CD1c-positive myeloid dendritic cell (primary cell): ENCODE measurements around the gene NPY1R.

Source experiments
- DNase-seq: peaks from one replicate; pipeline ENCODE4 v3.0.0-alpha.2; 2016; ENCODE audit errors: extremely low spot score

NPY1R gene

DNA sequence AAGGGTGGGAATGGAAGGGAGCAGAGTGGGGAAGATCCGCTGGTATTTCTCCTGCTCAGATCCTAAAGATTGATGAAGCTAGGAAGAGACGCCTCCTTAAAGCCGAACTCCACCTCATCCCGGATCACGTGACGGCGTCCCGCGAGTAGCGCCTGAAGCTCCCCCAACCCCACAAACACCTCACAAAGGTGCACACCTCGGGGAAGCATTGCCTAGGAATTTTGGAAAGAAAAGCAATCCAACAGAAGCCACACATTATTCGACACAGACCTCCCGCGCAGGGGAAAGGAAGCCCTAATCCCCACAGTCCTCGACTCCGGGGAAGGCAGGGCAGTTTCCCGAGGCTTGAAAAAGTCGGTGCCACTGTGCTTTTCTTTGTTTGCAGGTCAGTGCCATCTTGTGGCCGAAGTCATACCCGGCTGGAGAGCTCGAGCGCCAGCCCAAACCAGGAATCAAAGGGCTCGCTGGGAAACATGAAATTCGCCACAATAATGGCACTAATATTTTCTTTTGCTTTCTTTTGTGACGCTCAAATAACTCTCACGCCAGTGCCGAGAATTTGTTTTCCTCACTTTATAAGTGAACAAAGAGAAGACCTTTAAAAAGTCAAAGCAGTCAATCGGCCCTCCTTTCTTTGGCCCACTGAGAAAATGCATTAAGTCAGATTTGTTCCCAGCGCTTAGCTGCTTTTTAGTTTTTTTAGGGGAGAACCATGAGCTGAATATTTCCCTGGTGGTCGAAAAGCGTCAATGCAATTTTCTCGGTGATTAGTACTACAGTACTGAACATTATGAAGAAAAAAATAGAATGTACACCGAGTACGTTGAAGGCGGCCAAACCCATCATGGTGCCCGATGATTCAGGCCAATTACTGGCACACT, at the start of gene NPY1R:
Gene NPY1R, minus strand, starts transcription at position 71 of the 881 bp plus-strand sequence. CDS start 6,042 bp downstream, outside the sequence.
- peak; percentile 29 for DNase-seq

DNA sequence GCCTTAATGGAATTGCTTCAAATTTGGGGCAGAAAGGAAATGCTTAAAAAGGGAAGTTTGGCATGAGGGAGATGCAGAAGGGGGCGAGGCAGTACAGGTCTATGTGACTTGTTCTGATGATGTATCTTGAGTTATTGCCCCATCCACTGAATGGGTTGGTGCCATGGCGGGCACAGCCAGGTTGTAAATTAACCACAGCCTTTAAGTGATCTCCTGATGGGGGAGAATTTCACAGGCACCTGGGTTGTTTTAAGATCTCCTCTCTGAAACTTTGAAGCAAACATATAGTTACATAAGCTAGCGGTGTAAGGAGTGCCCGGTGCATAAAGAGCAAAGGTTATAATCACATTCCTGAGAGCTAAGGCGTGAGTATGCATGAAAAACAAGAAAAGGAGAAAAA, 48.3 kb upstream of the NPY1R start:
- DNase-seq = peak; percentile 3

DNA sequence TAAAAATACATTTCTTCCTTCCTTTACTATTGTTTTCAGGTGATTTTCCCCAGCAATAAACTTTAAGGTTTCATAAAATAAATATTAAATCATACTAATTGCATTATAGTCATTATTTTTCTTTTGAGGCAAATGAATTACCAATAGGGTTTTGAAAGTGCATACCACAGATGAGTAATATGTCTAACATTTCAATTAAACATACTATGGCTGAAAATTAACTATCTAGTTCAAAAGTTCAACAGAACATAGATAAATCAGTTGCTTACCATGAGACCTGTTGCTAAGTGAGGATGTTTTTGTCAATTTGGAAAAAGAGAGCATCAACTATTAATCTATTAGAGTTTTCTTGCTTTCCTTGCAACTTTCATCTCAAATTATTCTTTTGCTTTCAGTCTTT, 46.3 kb upstream of the NPY1R start:
- DNase-seq = no peak

DNA sequence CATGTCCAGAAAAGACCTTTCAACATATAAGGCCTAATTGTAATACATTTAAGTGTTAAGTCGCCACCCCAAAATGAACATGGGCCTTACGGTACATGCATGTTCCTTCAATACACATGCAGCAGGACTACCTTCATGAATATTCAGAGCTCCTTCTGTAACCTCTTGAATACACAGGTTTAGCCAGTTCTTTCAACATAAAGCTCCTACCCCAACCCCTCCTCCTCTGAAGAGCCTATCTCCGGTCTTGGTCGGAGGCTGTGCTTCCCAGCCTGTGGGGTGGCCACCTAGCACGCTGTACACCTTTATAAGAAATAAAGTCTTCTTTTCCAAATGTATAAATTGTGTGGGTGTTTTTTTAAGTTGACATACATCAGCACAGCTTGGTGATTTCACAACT, 39.6 kb upstream of the NPY1R start:
- DNase-seq = no peak

DNA sequence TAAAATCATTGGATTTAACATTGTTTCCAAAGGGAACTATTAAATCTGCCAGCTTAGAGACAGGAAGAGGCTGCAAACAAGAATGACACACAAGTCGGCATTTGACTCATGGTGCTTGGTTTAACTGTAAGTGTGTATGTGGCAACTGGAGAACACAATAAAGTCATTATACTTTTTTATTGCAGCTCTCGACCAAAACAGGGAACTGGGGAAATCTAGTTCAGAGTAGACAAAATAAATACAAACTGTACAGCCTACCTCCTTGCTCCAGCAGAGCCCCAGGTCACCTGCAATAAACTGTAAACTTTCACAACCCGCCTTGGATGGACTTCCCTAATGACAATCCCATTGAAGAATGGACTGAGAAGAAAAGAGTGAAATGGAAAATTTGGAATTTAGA, 35.3 kb upstream of the NPY1R start:
- no peak for DNase-seq

DNA sequence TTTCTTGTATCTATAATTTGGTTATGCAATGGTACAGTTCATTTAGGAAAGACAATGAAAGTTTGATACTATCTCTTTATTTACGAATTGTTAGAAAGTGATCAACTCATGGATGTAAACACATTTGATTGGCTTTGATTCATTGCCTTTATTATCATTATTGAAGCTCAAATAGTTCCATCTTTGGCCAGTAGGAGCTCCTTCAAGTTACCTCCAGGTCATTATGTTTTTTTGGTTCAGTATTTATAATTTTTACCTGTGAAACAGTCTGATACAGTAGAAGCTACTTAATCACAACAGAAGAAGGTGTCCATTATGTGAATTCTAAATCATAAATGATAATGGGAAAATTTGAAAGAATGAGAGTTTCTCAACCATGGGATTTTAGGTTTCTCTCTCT, 23.7 kb upstream of the NPY1R start:
- DNase-seq = no peak

DNA sequence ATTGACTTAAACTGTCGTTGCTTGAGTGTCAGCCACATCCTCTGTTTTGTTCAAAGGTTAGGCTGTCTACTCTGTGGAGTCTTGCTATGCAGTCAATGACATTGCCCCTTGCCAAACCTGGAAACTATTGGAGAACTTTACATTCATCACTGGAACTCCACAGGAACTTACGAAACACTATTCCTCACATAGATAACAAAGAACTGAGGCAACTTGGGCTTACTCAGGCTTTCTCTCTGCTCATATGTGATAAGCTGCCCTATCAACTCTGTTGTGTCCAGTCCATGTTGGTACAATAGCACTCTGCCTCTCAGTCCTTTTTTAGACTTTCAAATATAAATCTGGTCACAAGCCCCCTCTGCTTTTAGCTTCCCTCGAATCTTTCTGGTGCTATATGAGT, 20.7 kb upstream of the NPY1R start:
- no peak for DNase-seq

DNA sequence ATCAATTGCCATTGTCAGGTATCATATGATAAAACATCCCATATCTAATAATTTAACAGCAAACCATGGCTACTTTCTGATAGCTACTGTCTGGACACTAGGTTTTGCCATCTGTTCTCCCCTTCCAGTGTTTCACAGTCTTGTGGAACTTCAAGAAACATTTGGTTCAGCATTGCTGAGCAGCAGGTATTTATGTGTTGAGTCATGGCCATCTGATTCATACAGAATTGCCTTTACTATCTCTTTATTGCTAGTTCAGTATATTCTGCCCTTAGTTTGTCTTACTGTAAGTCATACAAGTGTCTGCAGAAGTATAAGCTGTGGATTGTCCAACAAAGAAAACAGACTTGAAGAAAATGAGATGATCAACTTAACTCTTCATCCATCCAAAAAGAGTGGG, 18.3 kb upstream of the NPY1R start:
- DNase-seq = no peak

DNA sequence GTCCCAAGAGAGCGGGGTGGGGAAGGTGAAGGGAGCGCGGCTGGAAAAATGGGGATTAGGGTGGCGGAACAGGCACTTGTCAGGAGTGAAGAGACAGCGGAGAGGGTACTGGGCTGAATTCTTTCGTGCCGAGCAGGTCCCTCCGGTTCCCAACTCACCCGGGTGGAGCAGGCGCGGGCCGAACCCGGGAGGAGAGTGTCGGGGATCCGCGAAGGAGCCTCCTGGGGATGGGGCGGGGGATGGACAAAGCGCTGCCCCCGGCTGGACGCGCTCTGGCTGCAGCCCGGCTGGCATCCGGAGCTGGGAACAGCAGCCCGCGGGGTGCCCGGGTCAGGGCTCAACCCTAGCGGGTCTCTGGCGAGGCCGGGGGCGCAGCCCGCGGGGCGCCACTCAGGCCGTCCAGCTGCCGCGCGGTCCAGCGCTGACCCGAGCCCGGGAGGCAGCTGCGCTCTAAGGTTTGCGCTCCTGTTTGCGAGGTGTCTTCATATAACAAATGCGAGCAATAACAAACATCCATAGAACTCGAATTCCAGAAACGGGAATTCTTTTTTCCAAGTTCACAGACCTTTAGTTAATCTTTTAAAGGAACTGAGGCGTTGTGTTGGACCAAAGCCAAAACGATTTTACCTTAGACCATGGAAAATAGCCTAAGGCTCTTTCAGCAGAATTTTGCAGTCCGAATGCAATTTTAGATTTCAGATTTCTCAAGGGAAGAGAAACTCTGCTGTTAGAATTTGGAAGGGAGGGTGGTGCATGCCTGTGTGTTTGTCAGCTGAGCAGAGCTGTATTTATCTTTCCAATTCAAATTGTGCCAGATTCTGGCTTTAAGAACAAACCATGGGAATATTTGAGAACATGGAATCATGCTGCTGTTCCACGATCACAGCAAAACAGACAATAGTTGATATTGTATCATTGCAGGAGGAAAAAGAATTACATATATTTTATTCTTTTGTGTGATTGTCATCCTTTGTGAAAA, 12.0 kb upstream of the NPY1R start:
- no peak for DNase-seq

DNA sequence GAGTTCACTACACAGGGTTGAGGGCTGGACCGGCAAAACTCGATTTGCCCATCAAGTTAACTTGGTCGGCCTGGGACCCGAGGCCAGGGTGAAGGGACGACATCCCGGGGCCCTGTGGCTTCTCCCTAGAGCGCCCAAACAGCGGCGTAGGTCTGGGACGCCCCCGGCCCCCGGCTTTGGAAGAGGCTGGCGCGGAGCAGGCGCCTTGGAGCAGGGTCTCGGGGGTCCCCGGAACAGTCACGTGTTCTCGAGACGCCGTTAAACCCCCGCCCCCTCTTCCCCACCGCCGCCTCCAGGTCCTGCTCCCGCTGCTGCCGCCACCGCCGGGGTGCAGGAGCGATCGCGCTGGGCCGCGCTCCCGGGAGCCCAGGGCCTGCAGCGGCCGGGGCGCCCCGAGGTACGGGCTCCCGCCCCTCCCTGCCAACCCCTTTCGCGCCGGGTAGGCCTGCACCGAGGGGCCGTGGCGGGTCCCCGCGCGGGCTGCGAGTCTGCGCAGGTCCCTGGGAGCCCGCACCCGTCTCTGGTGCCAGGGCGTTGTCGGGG, 11.3 kb upstream of the NPY1R start, which contains the start of gene NPY5R:
Gene NPY5R, plus strand, starts transcription at position 289 of the 543 bp plus-strand sequence. CDS start 6,382 bp downstream, outside the sequence.
- no peak for DNase-seq

DNA sequence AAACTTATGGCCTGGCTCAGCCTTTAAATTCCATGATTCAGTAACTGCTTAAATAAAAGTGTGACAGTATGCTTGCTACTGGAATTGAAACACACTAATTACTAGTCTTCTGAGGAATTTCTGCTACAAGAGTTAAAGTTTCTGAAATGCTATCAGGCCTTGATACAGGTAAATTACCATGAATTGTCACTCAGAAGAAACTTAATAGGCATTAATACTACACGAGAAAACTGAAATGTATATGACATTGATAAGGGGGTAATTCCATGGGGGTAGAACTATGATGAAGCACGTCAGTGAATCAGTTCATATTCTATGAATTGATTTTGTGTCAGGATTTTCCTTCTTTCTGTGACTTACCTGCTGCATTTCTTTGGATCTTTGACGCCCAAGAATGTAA, 3.0 kb upstream of the NPY1R start:
- no peak for DNase-seq

DNA sequence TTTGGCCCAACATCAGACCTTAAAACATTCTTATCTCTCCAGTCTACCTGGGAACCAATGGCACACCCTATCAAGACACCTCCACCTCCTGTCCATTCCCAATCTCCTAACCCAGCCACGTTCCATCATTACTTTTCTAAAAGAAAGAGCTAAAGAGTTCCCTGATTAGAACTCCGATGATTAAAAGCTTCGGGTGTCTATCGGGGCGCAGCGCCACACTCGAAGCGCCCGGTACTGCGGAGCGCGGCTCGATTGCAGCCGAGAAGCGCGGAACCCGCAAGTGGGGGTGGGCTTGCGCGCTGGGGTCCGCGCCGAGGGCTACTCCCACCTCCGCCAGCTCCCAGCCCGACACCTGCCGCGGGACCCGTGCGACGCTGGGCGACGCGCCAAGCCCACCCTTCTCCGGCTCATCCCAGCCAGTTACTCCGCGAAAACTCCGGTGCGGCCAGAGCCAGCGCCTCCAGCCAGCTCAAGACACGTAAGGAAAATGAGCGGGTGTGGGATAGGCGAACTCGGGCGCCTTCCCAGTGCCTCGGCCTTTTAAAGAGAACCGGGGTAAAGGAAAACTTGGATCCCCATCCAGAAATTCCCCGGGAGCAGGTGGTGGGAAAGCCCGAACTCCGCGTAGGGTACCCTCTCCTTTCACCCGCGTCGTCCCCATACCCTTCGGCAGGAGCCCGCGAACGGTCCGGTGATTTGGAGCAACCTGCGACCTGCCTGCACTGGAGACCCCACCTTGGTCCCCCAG, 593 bp downstream of the NPY1R start:
- DNase-seq = no peak

DNA sequence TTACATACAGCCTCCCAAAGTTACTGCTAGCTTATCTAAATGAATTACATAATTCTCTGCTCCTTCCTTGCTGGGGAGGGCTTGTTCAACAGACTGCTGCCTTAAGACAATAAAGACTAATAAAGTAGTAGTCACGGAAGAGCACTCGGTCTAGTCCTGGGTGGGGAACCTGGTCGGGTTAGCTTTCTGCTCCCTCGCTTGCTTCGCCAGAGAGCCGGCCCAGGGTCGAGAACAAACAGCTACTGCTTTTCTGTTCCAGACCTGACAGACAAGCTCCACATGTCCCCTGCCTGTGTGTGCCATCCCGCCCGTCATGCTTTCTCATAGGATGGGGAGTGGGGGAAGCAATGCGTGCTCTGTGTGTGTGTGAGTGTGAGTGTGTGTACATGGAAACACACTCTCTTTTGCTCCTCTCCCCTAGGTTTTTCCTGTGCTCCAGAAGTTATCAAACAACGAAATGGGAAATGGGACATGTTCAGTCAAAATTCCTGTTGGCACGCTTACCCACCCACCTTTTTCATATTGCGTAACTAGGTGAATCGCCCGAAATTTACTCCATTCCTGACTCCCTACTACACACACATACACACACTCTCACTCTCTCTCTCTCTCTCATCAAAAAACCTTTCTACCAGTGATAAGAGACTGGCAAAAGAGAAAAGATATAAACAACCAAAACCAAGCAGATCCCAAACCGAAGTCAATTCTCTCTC, 1.3 kb downstream of the NPY1R start:
- DNase-seq = no peak

DNA sequence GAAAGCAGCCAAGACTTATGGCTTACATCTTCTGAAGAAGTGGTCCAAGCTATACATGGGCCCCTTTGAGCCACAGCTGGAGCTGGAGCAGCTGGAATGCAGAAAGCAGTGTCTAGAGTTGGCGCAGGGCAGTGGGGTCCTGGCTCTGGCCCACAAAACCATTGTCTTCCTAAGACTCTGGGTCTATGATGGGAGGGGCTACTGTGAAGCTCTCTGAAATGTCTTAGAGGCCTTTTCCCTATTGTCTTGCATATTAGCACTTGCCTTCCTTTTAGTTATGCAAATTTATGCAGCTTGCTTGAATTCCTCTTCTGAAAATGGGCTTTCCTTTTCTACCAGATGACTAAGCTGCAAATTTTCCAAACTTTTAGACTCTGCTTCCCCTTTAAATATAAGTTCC, 15.3 kb downstream of the NPY1R start:
- DNase-seq = no peak

DNA sequence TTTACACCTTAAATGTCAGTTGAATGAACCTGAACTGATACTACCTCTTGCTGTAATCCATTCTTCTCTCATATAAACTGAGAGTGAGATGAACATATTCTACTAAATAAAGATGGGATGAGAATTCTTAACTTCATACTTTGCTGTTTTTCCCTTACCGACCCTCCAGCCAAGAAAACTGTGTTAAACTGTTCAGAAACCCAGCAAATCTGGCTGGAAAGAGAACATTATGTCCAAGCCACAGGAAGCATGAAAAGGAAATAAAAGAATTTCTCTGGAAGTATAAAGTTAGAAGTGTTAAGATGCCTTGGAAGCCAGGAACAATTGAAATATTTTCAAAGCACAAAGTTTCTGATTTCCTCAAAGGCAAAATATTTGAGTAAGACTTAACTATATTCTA, 22.9 kb downstream of the NPY1R start:
- DNase-seq = no peak

DNA sequence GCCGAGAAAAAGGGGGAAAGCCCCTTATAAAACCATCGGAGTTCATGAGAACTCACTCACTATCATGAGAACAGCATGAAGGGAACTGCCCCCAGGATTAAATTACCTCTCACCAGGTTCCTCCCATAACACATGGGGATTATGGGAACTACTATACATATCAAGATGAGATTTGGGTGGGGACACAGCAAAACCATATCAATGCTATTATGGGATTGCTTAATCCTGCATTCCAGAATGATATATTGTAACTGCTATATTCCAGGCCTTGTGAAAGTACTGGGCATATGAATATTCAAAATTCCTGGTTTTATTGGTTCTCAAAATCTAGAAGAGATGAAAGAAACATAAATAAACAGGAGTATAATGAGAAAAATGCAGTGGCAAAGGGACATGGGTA, 29.3 kb downstream of the NPY1R start:
- no peak for DNase-seq

DNA sequence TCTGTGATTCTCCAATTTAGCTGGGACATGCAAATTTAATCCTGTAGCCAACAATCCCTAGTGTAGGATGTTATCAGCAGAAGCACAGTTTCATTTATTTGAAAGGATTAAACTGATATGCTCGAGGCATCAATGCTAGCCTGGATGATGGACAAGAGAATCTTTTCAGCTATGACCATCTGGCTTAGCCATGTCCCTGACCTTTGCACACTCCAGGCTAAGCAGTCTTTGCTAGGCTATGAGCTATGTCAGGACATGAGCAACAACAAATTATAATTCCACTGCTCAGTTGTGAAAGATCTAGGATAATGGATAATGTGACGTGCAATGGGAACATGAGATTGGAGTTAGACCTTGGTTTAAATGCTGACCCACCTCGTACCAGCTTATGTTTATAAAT, 32.0 kb downstream of the NPY1R start:
- no peak for DNase-seq

DNA sequence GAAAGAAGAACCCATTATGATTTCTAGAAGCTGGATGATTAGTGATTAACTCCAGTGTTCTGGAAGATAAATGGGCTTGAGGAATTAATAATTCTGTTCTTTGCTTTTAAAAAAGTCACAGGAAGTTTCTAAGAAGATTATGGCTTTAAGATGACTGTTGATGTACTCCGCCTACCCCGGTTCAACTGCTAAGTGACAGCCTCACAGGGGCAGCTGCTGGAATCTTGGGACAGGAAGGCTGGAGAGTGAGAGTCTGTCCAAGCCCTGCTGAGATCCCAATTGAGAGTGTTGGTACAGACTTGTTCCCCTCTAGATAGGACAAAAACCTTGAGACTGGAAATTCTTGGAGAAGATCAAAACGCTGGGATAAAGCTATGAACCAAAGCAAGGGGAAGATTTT, 37.3 kb downstream of the NPY1R start:
- DNase-seq = no peak

DNA sequence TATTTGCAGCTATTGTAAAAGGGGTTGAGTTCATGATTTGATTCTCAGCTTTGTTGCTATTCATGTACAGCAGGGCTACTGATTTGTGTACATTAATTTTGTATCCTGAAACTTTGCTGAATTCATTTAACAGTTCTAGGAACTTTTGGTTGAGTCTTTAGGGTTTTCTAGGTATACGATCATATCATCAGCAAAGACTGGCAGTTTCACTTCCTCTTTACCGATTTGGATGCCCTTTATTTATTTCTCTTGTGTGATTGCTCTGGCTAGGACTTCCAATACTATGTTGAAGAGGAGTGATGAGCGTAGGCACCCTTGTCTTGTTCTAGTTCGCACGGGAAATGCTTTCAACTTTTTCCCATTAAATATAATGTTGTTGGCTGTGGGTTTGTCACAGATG, 48.1 kb downstream of the NPY1R start:
- DNase-seq = no peak

DNA sequence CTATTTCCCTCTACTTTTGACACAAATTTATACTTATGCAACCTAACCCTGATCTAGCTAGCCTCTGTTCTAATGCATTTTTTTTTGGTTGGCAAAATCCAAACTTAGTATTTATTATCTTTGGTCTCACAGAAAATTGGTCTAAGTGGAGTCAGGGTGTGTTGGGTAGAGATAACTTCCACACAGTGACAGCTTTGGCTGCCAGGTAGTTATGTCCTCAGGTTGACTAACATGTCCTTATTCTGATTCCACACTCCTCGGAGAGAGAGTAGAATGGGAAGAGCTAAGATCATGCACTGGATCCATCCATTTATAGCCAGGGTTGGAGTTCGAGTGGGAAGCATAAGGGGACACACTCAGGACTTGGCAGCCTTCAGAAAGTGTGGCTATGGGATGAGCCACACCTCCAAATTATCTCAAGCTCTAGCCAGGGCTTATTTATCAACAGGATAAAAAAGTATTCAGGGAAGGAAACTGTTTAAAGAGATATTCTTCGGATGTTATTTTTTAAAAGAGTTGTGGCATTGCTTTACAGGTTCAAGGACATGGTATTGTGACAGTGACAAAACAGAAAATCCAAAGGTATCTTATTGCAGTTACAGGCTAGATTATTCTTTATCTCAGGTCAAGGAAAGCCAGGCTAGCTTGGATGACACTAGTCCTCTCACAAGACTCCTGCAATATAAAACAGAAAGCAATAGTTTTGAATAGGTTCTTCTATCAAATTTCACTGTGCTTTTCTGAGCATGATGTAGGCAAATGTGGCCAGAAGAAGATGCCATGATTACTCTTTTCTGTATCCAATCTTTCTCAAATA, 51.5 kb downstream of the NPY1R start:
- no peak for DNase-seq
